A549 (cell line): ENCODE measurements around the gene CELF4. TPM values are rescaled to one million over a fixed set of nuclear protein-coding genes. Genes with fewer than 3 reads are reported as not detected.

ENCODE experiments used
- ATAC-seq, 2 experiments: fragments of 200-7000 bp in 1 of 2; fragments of >200 bp in 1 of 2; cut with Nextera tagmentation in 1 of 2; cut with Tn5 transposase in 1 of 2; 3 replicates each; pipeline versions ENCODE4 v1.8.0 to v1.9.1; 2018 to 2020; ENCODE audit warnings: mild to moderate bottlenecking in 1 of 2, moderate library complexity in 1 of 2
- CTCF ChIA-PET: fragments of 300-600 bp; sonication (Branson Sonifier 250); formaldehyde crosslinking; extraction: SDS; loops from one replicate; lab custom pipeline; 2021; ENCODE audit warnings: antibody characterized with exemption, inconsistent platforms; lab: Yijun Ruan, JAX
- POLR2A ChIA-PET: fragments of 350-600 bp; formaldehyde crosslinking; extraction: SDS; loops from one replicate; lab custom pipeline; 2021; ENCODE audit warnings: antibody characterized with exemption, inconsistent platforms; lab: Yijun Ruan, JAX
- DNase-seq, 2 experiments: peaks; one replicate each; pipeline versions ENCODE4 v3.0.0 to v3.0.0-alpha.2; 2011 to 2016; ENCODE audit warnings: low read depth in 1 of 2, low spot score in 1 of 2
- FAIRE-seq: peaks from 2 replicates; lab custom pipeline; 2011; peaks lifted over from hg19 to GRCh38; lab: Jason Lieb, UNC
- H3K27ac ChIP-seq, 2 experiments: fragments of >200 bp; sonication (Bioruptor Twin); formaldehyde crosslinking; 3 replicates each; pipeline ENCODE4 v1.5.1; 2016 to 2017
- H3K4me1 ChIP-seq: fragments of >200 bp; sonication (Bioruptor Twin); formaldehyde crosslinking; 3 replicates; pipeline ENCODE4 v1.6.1; 2016
- H3K4me2 ChIP-seq: fragments of >200 bp; sonication (Bioruptor Twin); formaldehyde crosslinking; 3 replicates; pipeline ENCODE4 v1.6.1; 2016
- H3K4me3 ChIP-seq: fragments of >200 bp; sonication (Bioruptor Twin); formaldehyde crosslinking; 3 replicates; pipeline ENCODE4 v1.5.1; 2016
- H3K9me3 ChIP-seq: fragments of >200 bp; sonication (Bioruptor Twin); formaldehyde crosslinking; 3 replicates; pipeline ENCODE4 v1.6.1; 2016
- CEBPB ChIP-seq, 2 experiments: fragments of >200 bp in 1 of 2; sonication (Bioruptor Twin) in 1 of 2; formaldehyde crosslinking in 1 of 2; IDR thresholded peaks; 2 replicates each; pipeline ENCODE4 v1.6.1; 2012 to 2016
- CHD2 ChIP-seq: fragments of 150-350 bp; IDR thresholded peaks from 2 replicates; pipeline ENCODE4 v1.6.1; 2014; ENCODE audit warnings: low read length; ENCODE audit not compliant: partially characterized antibody
- EHF ChIP-seq: fragments of 250-450 bp; sonication (Bioruptor Pico); IDR thresholded peaks from 2 replicates; pipeline ENCODE4 v1.5.0; 2020; ENCODE audit warnings: mild to moderate bottlenecking
- FOSL2 ChIP-seq, 2 experiments: fragments of 450-650 bp in 1 of 2; fragments of >200 bp in 1 of 2; sonication (Bioruptor Twin) in 1 of 2; formaldehyde crosslinking; IDR thresholded peaks; 2 replicates each; pipeline versions ENCODE4 v1.5.0 to v1.6.1; 2016 to 2020; ENCODE audit warnings: mild to moderate bottlenecking in 1 of 2, moderate library complexity in 1 of 2
- FOXS1 ChIP-seq: fragments of 250-450 bp; sonication (Bioruptor Pico); IDR thresholded peaks from 2 replicates; pipeline ENCODE4 v1.5.0; 2020; ENCODE audit warnings: mild to moderate bottlenecking, moderate library complexity
- HDAC2 ChIP-seq: fragments of 200-600 bp; sonication (generic); IDR thresholded peaks from 2 replicates; pipeline ENCODE4 v1.6.1; 2016
- KDM1A ChIP-seq: fragments of 200-600 bp; sonication (generic); IDR thresholded peaks from 2 replicates; pipeline ENCODE4 v1.6.1; 2016; ENCODE audit warnings: low read depth, mild to moderate bottlenecking
- MAFK ChIP-seq: fragments of 450-650 bp; IDR thresholded peaks from 2 replicates; pipeline ENCODE4 v1.6.1; 2014; ENCODE audit not compliant: partially characterized antibody
- MYC ChIP-seq: IDR thresholded peaks from 2 replicates; pipeline ENCODE4 v1.6.1; 2012; ENCODE audit warnings: mild to moderate bottlenecking, inconsistent platforms, low read length, improper control_type of control experiment, borderline replicate concordance
- NFE2L2 ChIP-seq: fragments of 150-350 bp; conservative IDR thresholded peaks from 2 replicates; pipeline ENCODE4 v1.6.1; 2014; ENCODE audit warnings: low read length
- NPAS2 ChIP-seq: fragments of 250-450 bp; sonication (Bioruptor Pico); IDR thresholded peaks from 2 replicates; pipeline ENCODE4 v1.8.0; 2022; ENCODE audit warnings: mild to moderate bottlenecking, moderate library complexity, borderline replicate concordance
- NR3C1 ChIP-seq: fragments of >200 bp; sonication (Bioruptor Twin); formaldehyde crosslinking; IDR thresholded peaks from 3 replicates; pipeline ENCODE4 v1.6.1; 2017
- PHF8 ChIP-seq: fragments of 200-600 bp; sonication (generic); IDR thresholded peaks from 2 replicates; pipeline ENCODE4 v1.6.1; 2016; ENCODE audit warnings: low read depth, mild to moderate bottlenecking, antibody characterized with exemption, moderate library complexity, borderline replicate concordance
- POLR2A ChIP-seq: IDR thresholded peaks from 2 replicates; pipeline ENCODE4 v1.6.1; 2012; ENCODE audit warnings: mild to moderate bottlenecking, low read length
- POLR2AphosphoS2 ChIP-seq: conservative IDR thresholded peaks from 2 replicates; pipeline ENCODE4 v1.6.1; 2012; ENCODE audit warnings: low read length, improper control_type of control experiment, inconsistent platforms
- RCOR1 ChIP-seq: fragments of 150-350 bp; IDR thresholded peaks from 2 replicates; pipeline ENCODE4 v1.6.1; 2014; ENCODE audit warnings: antibody characterized with exemption, low read length, low read depth
- RFX5 ChIP-seq: fragments of 450-650 bp; IDR thresholded peaks from 2 replicates; pipeline ENCODE4 v1.7.1; 2014; ENCODE audit warnings: antibody characterized with exemption, mild to moderate bottlenecking, moderate library complexity
- SMC3 ChIP-seq: fragments of >200 bp; sonication (Bioruptor Twin); formaldehyde crosslinking; IDR thresholded peaks from 3 replicates; pipeline ENCODE4 v1.6.1; 2018; ENCODE audit warnings: inconsistent platforms
- ZC3H11A ChIP-seq: fragments of 450-650 bp; IDR thresholded peaks from 2 replicates; pipeline ENCODE4 v1.6.1; 2014; ENCODE audit warnings: antibody characterized with exemption, mild to moderate bottlenecking
- ZNF302 ChIP-seq: fragments of 250-450 bp; sonication (Bioruptor Pico); IDR thresholded peaks from 2 replicates; pipeline ENCODE4 v1.9.0; 2021; ENCODE audit warnings: inconsistent platforms, mild to moderate bottlenecking, moderate library complexity
- WGBS: methylation state at CpG from one replicate; pipeline ENCODE4 v1.1.6; 2017; ENCODE audit errors: missing lambda C conversion rate; 5-methylcytosine and 5-hydroxymethylcytosine counted together
- polyA plus RNA-seq, 4 experiments: library from polyadenylated mRNA; depleted of rRNA in 3 of 4; stranded (reverse); fragments of >200 nt; fragmentation: RNase III in 1 of 4; extraction: RNeasy Plus Mini Kit Qiagen cat#74134 plus additional on column Dnase treatment in 1 of 4; gene quantifications; 2 replicates in 3 of 4; 3 replicates in 1 of 4; pipeline ENCODE4 v1.2.3, GENCODE V29; 2011 to 2017
- TF ChIP-seq, protein P1 (sequence below): fragments of >200 bp; sonication (Bioruptor Twin); formaldehyde crosslinking; IDR thresholded peaks from 3 replicates; pipeline ENCODE4 v1.5.1; 2016
- TF ChIP-seq, protein P2 (sequence below): IDR thresholded peaks from 2 replicates; pipeline ENCODE4 v1.6.1; 2012
- TF ChIP-seq, protein P3 (sequence below): fragments of 150-350 bp; IDR thresholded peaks from 2 replicates; pipeline ENCODE4 v1.6.1; 2014; ENCODE audit warnings: low read depth, mild to moderate bottlenecking, low read length

The CELF4 gene
- polyA plus RNA-seq, 2 of the 4 experiments (the other 2 are of a cell fraction): 0.08 TPM; not detected in 1

DNA sequence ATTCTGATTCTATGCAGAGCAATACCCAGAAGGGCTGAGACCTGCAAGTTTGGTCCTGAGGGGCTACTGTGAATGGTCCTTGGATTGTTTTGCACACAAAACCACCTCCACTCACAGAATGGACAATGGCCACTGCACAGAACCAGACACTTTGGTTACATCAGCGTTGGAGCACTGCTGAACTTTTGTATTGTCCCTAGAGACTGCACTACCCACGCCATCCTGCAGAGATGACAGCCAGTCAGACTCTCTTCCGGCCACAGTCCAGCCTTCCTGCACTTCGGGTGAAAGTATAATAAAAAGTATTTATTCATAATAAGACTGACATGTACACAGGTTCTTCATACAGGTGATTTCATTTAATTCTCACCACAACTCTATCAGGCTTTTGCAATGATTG lies 35.7 kb downstream of the CELF4 start:
- ATAC-seq (no peak), DNase-seq (no peak), FAIRE-seq (no peak)
- Histone ChIP-seq H3K4me1 (no peaks in the 10 kb centered on the region), H3K4me3 (no peak overlapping the region), H3K27ac (no peak overlapping the region), H3K9me3 (no peaks in the 10 kb centered on the region), H3K4me2 (no peak overlapping the region)
- CTCF ChIA-PET: interaction anchor here (1.8 kb wide), 1 partner anchor 8 kb away, joined by 9 read pairs; no protein-coding TSS in a partner anchor
- TF ChIP-seq FOSL2 (IDR thresholded peaks at IDR 0.05) (no peak), FOSL2 (CRISPR knock-in tag; IDR thresholded peaks at IDR 0.05) (no peak), MYC (no peak), NFE2L2 (no peak), ZNF302 (CRISPR knock-in tag) (no peak), POLR2A (no peak), NR3C1 (no peak), NPAS2 (CRISPR knock-in tag) (no peak), SMC3 (no peak), EHF (CRISPR knock-in tag) (no peak)
- TF ChIP-seq, protein P1, sequence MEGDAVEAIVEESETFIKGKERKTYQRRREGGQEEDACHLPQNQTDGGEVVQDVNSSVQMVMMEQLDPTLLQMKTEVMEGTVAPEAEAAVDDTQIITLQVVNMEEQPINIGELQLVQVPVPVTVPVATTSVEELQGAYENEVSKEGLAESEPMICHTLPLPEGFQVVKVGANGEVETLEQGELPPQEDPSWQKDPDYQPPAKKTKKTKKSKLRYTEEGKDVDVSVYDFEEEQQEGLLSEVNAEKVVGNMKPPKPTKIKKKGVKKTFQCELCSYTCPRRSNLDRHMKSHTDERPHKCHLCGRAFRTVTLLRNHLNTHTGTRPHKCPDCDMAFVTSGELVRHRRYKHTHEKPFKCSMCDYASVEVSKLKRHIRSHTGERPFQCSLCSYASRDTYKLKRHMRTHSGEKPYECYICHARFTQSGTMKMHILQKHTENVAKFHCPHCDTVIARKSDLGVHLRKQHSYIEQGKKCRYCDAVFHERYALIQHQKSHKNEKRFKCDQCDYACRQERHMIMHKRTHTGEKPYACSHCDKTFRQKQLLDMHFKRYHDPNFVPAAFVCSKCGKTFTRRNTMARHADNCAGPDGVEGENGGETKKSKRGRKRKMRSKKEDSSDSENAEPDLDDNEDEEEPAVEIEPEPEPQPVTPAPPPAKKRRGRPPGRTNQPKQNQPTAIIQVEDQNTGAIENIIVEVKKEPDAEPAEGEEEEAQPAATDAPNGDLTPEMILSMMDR: no peak
- TF ChIP-seq, protein P2, sequence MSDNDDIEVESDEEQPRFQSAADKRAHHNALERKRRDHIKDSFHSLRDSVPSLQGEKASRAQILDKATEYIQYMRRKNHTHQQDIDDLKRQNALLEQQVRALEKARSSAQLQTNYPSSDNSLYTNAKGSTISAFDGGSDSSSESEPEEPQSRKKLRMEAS: no peak
- TF ChIP-seq, protein P3, sequence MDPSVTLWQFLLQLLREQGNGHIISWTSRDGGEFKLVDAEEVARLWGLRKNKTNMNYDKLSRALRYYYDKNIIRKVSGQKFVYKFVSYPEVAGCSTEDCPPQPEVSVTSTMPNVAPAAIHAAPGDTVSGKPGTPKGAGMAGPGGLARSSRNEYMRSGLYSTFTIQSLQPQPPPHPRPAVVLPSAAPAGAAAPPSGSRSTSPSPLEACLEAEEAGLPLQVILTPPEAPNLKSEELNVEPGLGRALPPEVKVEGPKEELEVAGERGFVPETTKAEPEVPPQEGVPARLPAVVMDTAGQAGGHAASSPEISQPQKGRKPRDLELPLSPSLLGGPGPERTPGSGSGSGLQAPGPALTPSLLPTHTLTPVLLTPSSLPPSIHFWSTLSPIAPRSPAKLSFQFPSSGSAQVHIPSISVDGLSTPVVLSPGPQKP: no peak
- 6% methylated on average over 4 of the region's 4 CpGs for WGBS
- POLR2A ChIA-PET: no interaction called here

DNA sequence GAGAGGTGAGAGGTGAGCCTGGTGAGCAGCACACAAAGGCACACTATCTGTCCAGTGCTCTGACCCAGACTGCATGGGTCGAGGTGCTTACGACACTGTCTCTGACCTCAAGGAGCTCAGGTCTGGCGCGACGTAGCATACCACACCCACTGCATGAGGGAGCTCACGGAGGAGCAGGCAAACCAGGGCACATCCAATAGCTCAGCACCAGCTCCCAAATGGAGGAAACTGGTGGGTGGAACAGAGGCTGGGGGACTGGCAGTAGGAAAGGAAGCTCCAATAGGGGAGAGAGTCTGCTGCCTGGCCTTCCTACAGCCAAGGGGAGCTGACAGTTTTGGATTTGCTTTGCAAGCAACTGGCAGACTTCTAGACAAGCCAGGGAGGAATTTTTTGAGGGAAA lies 36.3 kb downstream of the CELF4 start:
- CTCF ChIA-PET: interaction anchor here (1.8 kb wide), 1 partner anchor 8 kb away, joined by 9 read pairs; no protein-coding TSS in a partner anchor
- ATAC-seq: no peak

DNA sequence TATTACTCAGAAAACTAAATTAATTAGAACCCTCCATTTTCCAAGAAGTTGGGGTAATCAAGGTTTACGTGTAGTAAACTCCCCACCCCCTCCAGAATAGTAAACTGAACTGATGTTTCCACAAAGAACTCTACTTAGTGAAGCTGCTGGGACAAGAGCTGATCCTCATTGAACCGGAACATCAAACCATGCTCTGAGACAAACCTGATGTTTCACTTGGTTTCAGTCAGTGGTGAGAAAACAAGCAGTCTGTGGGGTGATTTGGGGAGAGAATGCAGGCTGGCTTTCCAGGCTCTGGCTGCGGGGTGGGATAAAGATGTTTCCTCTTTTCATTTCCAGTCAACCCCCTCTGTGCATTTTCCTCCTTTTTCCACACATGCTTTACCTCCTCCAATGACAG lies 38.2 kb downstream of the CELF4 start:
- TF ChIP-seq CHD2 (no peak), RCOR1 (no peak), MAFK (no peak), PHF8 (no peak), MYC (no peak), FOXS1 (no peak), NFE2L2 (no peak), ZC3H11A (no peak), CEBPB (IDR thresholded peaks at IDR 0.05) (no peak)
- no peak overlapping the region for H3K4me3 ChIP-seq
- H3K9me3 ChIP-seq: no peaks in the 10 kb centered on the region
- H3K27ac ChIP-seq: no peak overlapping the region
- no peak for ATAC-seq
- POLR2A ChIA-PET: no interaction called here
- no peaks in the 10 kb centered on the region for H3K4me1 ChIP-seq
- FAIRE-seq: no peak
- whole genome bisulfite sequencing: 30% methylated on average over 3 of the region's 3 CpGs
- no peak for DNase-seq
- CTCF ChIA-PET: interaction anchor here (0.8 to 1.6 kb wide), 4 partner anchors 12 to 219 kb away, joined by 3 read pairs; no protein-coding TSS in a partner anchor
- no peak overlapping the region for H3K4me2 ChIP-seq

More for the DNA sequence above, 36.3 kb downstream of the CELF4 start:
- Histone ChIP-seq H3K4me2 (no peak overlapping the region), H3K4me3 (no peak overlapping the region), H3K27ac (no peak overlapping the region), H3K4me1 (no peaks in the 10 kb centered on the region), H3K9me3 (no peaks in the 10 kb centered on the region)
- TF ChIP-seq HDAC2 (no peak), RFX5 (no peak), KDM1A (no peak), POLR2AphosphoS2 (no peak), FOXS1 (no peak), MYC (no peak)
- TF ChIP-seq, protein P2: no peak
- WGBS: 69% methylated on average over 6 of the region's 6 CpGs
- no peak for DNase-seq
- FAIRE-seq: no peak
- POLR2A ChIA-PET: no interaction called here
